Upper lobe of left lung (tissue), 4 donors: ENCODE measurements around the gene SOHLH2.

Experiments
- EP300 ChIP-seq, 4 donors: sonication (generic); formaldehyde crosslinking; IDR thresholded peaks; one replicate each; pipeline ENCODE4 v1.5.1; 2017; ENCODE audit warnings: antibody characterized with exemption in 4 of 4, control low read depth in 2 of 4
- POLR2AphosphoS5 ChIP-seq, 2 donors: sonication (generic); formaldehyde crosslinking; IDR thresholded peaks; one replicate each; pipeline ENCODE4 v1.5.1; 2017; ENCODE audit warnings: antibody characterized with exemption in 2 of 2

- TF ChIP-seq EP300 (IDR thresholded peaks at IDR 0.05) (no peak), POLR2AphosphoS5 (IDR thresholded peaks at IDR 0.05) (no peak)
Observed at GRCh38 chr13:36193151-36193855, 21.1 kb downstream of the SOHLH2 start.
